Fibroblast of skin of right quadriceps (primary cell): ENCODE data around the gene GPC6.

Experiments
- DNase-seq: peaks from one replicate; pipeline ENCODE4 v3.0.0-alpha.2; 2013

Gene GPC6

DNA sequence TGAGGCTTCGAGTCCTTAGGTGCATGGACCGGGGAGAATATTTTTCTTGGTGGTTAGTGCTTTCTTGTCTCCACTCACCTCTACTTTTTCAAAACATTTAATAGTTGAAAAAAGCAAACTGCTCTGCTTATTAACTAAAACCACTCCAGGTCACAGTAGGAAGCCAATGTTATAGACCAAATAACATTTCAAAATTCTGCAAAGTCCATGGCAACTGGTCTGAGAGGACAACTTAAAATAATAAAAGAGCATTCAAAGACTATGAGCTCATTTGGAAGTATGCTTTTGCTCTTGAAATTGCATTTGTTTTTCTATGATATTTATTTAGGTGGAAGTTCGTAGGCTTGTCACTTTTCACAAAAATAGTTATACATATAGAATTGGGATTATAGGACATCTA lies 769.9 kb downstream of the GPC6 start:
- DNase-seq: no peak

- DNase-seq: no peak
These were observed 779.7 kb downstream of the GPC6 start for GRCh38 chr13:94006296-94006695.

- DNase-seq: no peak
These were observed 780.5 kb downstream of the GPC6 start for GRCh38 chr13:94007072-94007471.

DNA sequence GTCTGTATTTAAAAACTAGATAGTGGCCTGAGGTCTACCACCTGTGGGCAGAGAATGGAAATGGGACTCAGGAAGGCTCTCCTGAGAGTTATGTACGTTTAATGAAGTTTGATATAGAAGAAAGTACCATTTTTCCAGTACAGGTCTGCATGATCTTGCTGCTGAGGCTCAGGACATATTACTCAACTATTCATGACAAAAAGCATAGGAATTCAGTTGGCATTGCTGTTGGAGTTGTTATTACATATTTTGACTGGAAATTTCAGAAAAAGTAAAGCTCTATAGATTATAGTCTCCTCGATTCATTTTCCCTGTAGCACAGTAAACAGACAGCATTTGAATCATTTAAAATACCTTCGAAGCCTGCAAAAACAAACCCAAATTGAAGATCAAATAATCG lies 783.1 kb downstream of the GPC6 start:
- peak; percentile 56 for DNase-seq

DNA sequence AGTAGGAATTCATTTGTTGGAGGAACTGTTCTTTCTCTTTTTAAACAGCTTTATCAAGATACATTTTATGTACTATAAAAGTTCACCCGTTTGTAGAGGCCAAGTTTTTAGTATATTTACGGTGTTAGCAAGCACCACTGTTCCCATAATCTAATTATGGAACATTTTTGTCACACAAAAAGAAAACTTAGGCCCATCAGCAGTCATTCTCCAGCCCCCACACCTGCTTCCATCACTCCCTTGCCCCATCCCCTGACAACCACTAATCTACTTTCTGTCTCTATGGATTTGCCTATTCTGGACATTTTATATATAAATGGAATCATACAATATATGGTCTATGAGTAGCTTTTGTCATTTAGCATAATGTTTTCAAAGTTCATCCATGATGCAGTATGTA lies 787.9 kb downstream of the GPC6 start:
- no peak for DNase-seq

DNA sequence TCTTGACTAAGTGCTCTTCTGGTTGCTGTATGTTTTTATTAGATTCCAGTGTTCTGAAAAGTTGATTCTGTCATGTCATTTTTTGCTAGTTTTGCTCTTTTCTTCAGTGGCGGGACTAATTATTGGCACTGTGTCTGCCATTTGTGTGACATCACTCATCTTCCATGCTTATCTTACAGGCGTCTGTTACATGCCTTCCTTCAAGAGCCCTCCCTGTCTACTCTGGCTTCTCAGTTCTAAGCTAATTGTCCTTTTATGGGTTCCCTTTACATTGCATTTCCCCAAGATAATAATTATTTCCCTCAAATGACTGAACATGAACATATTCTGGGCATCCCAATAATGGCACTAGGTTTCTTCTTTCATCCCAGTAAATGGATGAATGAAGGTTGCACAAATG lies 793.8 kb downstream of the GPC6 start:
- DNase-seq: no peak

- peak; percentile 64 for DNase-seq
These were observed 794.2 kb downstream of the GPC6 start for GRCh38 chr13:94020833-94021232.

- DNase-seq: no peak
These were observed 801.6 kb downstream of the GPC6 start for GRCh38 chr13:94028234-94028633.

DNA sequence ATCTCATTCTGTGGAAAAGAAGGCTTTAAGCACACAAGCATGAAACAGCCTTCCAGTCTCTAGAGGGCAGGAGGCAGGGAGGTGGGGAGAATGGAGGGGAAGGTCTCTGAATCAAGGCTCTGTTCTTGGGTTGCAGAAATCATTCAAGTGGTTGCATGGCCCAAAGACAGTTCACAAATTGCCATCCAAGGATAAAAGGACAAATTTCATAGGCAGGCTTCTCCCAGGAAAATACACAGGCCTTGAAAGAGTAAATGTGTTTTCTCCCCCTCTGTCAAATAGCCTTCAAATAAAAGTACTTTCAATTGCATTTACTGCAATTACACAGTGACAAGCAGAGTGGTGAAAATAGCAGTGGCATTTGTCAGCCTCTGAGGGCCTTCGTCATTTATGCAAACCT lies 802.0 kb downstream of the GPC6 start:
- DNase-seq: no peak

- DNase-seq: peak; percentile 26
These were observed 804.0 kb downstream of the GPC6 start for GRCh38 chr13:94030415-94031119.

- no peak for DNase-seq
These were observed 805.0 kb downstream of the GPC6 start for GRCh38 chr13:94031609-94032008.

DNA sequence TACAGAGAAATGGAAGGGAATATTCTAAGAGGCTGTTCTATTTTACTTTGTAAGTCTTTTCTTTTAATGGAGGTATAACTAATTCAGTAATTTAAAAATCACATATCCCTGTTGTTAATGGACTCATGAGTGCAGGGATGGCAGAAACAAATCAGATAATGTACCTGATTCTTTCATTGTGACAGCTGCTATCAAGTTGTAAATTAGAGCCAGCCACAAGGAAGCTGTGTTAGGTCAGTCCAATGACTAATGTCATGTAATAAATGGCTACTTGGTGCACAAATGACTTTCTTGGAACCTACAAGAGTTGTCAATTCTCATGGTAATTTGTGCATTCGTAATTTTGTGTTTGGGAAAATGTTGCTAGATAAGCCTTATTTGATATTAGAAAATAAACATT lies 806.5 kb downstream of the GPC6 start:
- no peak for DNase-seq

DNA sequence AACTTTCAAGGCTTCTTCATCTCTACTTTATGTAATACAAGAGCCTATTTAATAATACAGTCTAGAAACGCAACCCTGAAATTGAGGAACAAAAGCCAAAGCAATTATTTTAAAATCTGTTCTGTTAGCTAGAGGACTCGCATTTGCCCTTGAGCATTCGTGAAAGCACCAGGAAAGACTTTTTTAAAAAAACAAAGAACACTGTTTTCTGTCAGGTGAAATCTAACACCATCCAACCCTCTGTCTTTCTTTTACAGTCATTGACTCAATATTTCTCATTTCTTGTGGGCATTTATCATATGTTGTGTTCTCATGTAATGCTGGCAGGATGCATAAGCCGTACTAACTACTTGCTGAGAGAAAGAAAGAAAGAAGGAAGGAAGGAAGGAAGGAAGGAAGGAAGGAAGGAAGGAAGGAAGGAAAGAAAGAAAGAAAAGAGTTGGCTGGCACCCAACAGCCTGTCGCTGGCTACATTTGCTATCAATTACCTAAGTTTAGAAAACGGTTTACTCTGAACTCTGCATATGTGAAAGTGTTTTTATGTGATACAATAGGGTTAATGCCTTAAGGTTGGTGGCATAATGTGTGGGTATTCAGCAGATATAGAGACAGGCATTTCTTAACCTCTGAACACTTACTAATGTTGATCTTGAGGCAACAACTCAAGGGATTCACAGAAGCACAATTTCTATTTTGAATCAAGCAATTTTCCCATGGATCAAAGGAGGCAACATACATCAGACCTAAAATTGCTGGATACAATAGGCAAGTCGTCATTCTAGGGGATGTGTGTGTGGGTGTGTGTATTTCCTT lies 807.4 kb downstream of the GPC6 start:
- DNase-seq: no peak

DNA sequence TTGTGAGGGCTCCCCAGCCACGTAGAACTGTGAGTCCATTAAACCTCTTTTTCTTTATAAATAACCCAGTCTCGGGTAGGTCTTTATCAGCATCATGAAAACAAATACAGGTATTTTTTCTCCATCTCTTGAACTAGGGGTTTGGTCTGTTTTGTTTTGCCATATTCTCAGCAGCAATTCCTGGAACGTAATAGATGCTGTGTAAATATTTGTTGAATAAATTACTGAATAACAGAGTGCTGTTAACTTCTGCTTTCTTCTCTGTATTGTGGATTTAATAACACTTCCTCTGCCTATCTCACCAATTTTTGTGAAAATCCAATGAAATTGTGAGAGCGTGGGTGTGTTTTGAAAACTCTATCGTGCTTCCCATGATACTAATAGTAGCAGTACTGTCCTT lies 823.4 kb downstream of the GPC6 start:
- no peak for DNase-seq

GRCh38 chr13:94050686-94051085 lies 824.1 kb downstream of the GPC6 start:
- DNase-seq: no peak

GRCh38 chr13:94053986-94054593 lies 827.5 kb downstream of the GPC6 start:
- no peak for DNase-seq

DNA sequence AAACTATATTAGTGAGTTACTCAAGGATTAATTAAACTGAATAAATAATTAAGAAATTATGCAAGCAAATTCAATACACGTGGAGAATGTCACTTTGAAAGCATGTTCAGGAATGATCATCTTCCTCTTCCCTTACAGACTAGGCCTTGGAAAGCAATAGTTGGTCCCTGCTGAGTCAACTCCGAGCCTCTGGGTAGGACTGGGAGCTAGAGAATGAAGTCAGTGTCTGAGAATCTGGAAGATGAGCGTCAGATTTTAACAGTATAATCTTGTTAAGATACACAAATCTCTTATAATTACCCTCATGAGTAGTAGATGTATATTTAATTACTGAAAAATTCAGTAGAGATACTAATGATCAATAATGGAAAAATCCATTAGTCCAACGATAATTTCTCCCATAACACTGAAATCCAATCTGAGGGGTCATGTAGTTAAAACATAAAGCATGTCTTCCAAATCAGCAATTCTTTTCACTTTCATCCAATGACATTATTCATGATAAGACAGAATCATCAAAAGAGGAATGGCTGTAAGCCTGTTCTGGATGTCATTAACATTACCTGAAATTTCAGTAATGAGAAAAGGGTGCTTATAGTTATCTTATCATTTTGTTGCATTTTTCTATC lies 829.9 kb downstream of the GPC6 start:
- DNase-seq: peak; percentile 56

GRCh38 chr13:94057618-94058186 lies 831.1 kb downstream of the GPC6 start:
- no peak for DNase-seq

- no peak for DNase-seq
These were observed 832.3 kb downstream of the GPC6 start for GRCh38 chr13:94058821-94059360.

DNA sequence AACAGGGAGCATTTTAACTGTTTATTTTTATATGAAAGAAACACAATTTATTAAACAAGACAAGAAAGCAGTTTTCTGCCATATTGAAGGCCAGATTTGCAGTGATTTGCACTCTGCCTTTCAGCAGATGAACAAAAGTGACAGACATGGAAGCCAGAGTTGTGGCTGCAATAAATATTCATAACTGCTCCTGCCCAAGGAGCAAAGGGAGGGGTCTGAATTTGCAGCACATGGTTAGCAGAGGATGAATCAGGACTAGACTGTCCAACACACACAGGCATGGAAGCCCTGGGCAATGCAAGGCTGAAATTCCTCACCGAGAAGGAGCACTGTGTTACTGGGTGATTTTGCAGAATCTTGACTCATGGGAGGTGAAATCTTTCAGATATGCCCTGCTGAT lies 834.7 kb downstream of the GPC6 start:
- DNase-seq: peak; percentile 71

DNA sequence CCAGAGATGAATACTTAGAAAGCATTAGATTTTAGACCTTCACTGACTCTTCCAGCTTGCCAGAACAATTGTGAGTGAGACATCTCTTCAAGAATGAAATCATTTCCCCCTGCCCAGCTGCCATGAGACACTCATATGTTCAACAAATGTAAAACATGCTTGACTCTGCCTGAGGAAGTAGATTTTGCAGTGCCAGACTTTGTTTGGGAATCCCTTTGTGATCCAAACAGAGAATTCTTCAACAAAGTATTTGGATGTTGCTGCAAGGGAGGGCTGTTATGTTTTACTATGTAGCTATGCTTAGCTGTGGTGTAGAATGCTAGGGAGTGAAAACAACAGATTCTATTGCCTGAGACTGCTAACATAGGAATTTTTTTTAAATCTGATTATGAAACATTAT lies 836.5 kb downstream of the GPC6 start:
- peak; percentile 77 for DNase-seq

DNA sequence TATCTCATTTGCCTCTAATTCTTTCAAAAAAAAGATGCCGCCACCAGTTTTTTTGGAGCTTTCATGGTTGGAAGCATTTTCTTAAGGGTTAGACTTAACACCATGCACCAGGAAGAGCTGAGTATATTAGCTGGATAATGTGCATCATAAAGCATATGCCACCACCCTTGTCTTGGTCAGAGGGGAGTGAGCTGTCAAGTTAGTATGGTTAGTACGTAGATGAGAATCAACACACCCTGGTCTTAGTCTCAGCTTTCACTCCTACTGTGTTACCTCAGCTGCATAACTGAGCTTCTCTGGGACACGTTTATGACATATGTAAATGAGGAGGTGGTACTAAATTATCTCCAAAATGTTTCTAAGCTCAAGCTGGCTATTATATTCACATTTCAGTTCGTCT lies 837.2 kb downstream of the GPC6 start:
- DNase-seq: peak; percentile 34

GRCh38 chr13:94065741-94066140 lies 839.1 kb downstream of the GPC6 start:
- DNase-seq: peak; percentile 69
